Measurements from ENCODE around the gene SDCBP2. TPM values are rescaled to one million over a fixed set of nuclear protein-coding genes. Genes with fewer than 3 reads are reported as not detected.

SDCBP2 gene
- total and polyA plus RNA-seq, 2 donors (not counting 1 experiment from before 2014, with no cell fraction given) = 1.2 to 1.3 TPM

GRCh38 chr20:1269850-1270249 lies 59.1 kb downstream of the SDCBP2 start:
- H3K4me2 ChIP-seq (replicated peaks; ENCODE audit: low read depth, low read length, poor library complexity, severe bottlenecking) = no peak overlapping the region
- TF ChIP-seq CTCF (IDR thresholded peaks at IDR 0.05) = no peak
- no peak for TF ChIP-seq EZH2 (IDR thresholded peaks at IDR 0.05; ENCODE audit: borderline replicate concordance, insufficient read depth, low read depth, low read length, poor library complexity, severe bottlenecking)
- H3K4me3 ChIP-seq (ENCODE audit: control extremely low read depth in 1 of 5, extremely low read depth in 1 of 5, insufficient read depth in 1 of 5, low read depth in 2 of 5, low read length in 4 of 5) = no peak overlapping the region
- intact Hi-C loops (cut with micrococcal nuclease) = loop anchor here (5.0 kb wide), 1 partner anchor 153 kb away; the partner anchor contains the start of gene PSMF1
- WGBS (ENCODE audit: insufficient coverage) = 100% methylated on average over 2 of the region's 3 CpGs
- no peak overlapping the region for H3K4me3 Mint-ChIP-seq
- ATAC-seq (ENCODE audit: low read depth) = no peak
- DNase-seq = no peak
- peaks cover 3% of the 10 kb centered on the region for H3K27me3 Mint-ChIP-seq
- H3K27ac Mint-ChIP-seq = no peak overlapping the region
- peaks cover 9 to 15% of the 10 kb centered on the region in 2 donors for H3K4me1 ChIP-seq (ENCODE audit: control insufficient read depth in 2 of 2, insufficient read depth in 2 of 2, low read length in 2 of 2)
- no peaks in the 10 kb centered on the region for H3K9me3 Mint-ChIP-seq (ENCODE audit: insufficient read depth)
- ChIA-PET POLR2A (no interaction called here), CTCF (no interaction called here)
- H3K27me3 ChIP-seq (replicated peaks in 1 of 4; ENCODE audit: control extremely low read depth in 1 of 4, control insufficient read depth in 3 of 4, insufficient read depth in 4 of 4, low read length in 3 of 4) = peaks cover 0 to 6% (median 0%) of the 10 kb centered on the region in 4 experiments
- H3K9ac ChIP-seq (ENCODE audit: low read length) = no peak overlapping the region
- no peaks in the 10 kb centered on the region for H3K36me3 ChIP-seq (replicated peaks in 1 of 2; ENCODE audit: control extremely low read depth in 1 of 2, control insufficient read depth in 1 of 2, extremely low read depth in 1 of 2, insufficient read depth in 2 of 2, low read length in 1 of 2)
- no peak overlapping the region for H3K27ac ChIP-seq (ENCODE audit: low read length in 2 of 2)
- no peak overlapping the region for H2AFZ ChIP-seq (ENCODE audit: insufficient read depth, low read depth, low read length, poor library complexity, severe bottlenecking)
- no peaks in the 10 kb centered on the region for H3K9me3 ChIP-seq (ENCODE audit: control extremely low read depth in 1 of 3, control insufficient read depth in 2 of 3, insufficient read depth in 1 of 3, low read length in 2 of 3)
- H3K79me2 ChIP-seq (ENCODE audit: control insufficient read depth, insufficient read depth, low read length) = no peaks in the 10 kb centered on the region
- peaks cover 13% of the 10 kb centered on the region for H3K4me1 Mint-ChIP-seq
- no peaks in the 10 kb centered on the region for H4K20me1 ChIP-seq (ENCODE audit: control insufficient read depth, insufficient read depth, low read length, poor library complexity, severe bottlenecking)

GRCh38 chr20:1269235-1269634 lies 59.7 kb downstream of the SDCBP2 start:
- H4K20me1 ChIP-seq (ENCODE audit: control insufficient read depth, insufficient read depth, low read length, poor library complexity, severe bottlenecking) = no peaks in the 10 kb centered on the region
- H3K4me2 ChIP-seq (replicated peaks; ENCODE audit: low read depth, low read length, poor library complexity, severe bottlenecking) = no peak overlapping the region
- H2AFZ ChIP-seq (ENCODE audit: insufficient read depth, low read depth, low read length, poor library complexity, severe bottlenecking) = no peak overlapping the region
- POLR2A ChIA-PET = no interaction called here
- no peak overlapping the region for H3K27ac ChIP-seq (ENCODE audit: low read length in 2 of 2)
- no peaks in the 10 kb centered on the region for H3K79me2 ChIP-seq (ENCODE audit: control insufficient read depth, insufficient read depth, low read length)
- H3K9ac ChIP-seq (ENCODE audit: low read length) = no peak overlapping the region
- Mint-ChIP-seq H3K4me1 (peaks cover 13% of the 10 kb centered on the region), H3K27me3 (peaks cover 3% of the 10 kb centered on the region), H3K27ac (no peak overlapping the region), H3K9me3 (ENCODE audit: insufficient read depth) (no peaks in the 10 kb centered on the region), H3K4me3 (no peak overlapping the region)
- peaks cover 9 to 15% of the 10 kb centered on the region in 2 donors for H3K4me1 ChIP-seq (ENCODE audit: control insufficient read depth in 2 of 2, insufficient read depth in 2 of 2, low read length in 2 of 2)
- H3K36me3 ChIP-seq (replicated peaks in 1 of 2; ENCODE audit: control extremely low read depth in 1 of 2, control insufficient read depth in 1 of 2, extremely low read depth in 1 of 2, insufficient read depth in 2 of 2, low read length in 1 of 2) = no peaks in the 10 kb centered on the region
- H3K9me3 ChIP-seq (ENCODE audit: control extremely low read depth in 1 of 3, control insufficient read depth in 2 of 3, insufficient read depth in 1 of 3, low read length in 2 of 3) = no peaks in the 10 kb centered on the region
- peaks cover 0 to 6% (median 0%) of the 10 kb centered on the region in 4 experiments for H3K27me3 ChIP-seq (replicated peaks in 1 of 4; ENCODE audit: control extremely low read depth in 1 of 4, control insufficient read depth in 3 of 4, insufficient read depth in 4 of 4, low read length in 3 of 4)
- no peak overlapping the region for H3K4me3 ChIP-seq (ENCODE audit: control extremely low read depth in 1 of 5, extremely low read depth in 1 of 5, insufficient read depth in 1 of 5, low read depth in 2 of 5, low read length in 4 of 5)
- ATAC-seq (ENCODE audit: low read depth) (no peak), DNase-seq (no peak)
- no peak for TF ChIP-seq CTCF (IDR thresholded peaks at IDR 0.05)
- TF ChIP-seq EZH2 (IDR thresholded peaks at IDR 0.05; ENCODE audit: borderline replicate concordance, insufficient read depth, low read depth, low read length, poor library complexity, severe bottlenecking) = no peak
- CTCF ChIA-PET = no interaction called here
- intact Hi-C loops (cut with micrococcal nuclease) = loop anchor here (5.0 kb wide), 1 partner anchor 152 kb away; the partner anchor contains the start of gene PSMF1
- WGBS (ENCODE audit: insufficient coverage) = 99% methylated on average over 6 of the region's 8 CpGs
